Measurements from ENCODE around the gene CHP1.
"Not testable (repeated sequence)": the region's sequence is repeated elsewhere in the genome, so short reads cannot be mapped to it uniquely, and the experiment has no call there.

Gene CHP1

GRCh38 chr15:41258750-41259471, 27.8 kb downstream of the CHP1 start:
- FAIRE-seq = no peak

DNA sequence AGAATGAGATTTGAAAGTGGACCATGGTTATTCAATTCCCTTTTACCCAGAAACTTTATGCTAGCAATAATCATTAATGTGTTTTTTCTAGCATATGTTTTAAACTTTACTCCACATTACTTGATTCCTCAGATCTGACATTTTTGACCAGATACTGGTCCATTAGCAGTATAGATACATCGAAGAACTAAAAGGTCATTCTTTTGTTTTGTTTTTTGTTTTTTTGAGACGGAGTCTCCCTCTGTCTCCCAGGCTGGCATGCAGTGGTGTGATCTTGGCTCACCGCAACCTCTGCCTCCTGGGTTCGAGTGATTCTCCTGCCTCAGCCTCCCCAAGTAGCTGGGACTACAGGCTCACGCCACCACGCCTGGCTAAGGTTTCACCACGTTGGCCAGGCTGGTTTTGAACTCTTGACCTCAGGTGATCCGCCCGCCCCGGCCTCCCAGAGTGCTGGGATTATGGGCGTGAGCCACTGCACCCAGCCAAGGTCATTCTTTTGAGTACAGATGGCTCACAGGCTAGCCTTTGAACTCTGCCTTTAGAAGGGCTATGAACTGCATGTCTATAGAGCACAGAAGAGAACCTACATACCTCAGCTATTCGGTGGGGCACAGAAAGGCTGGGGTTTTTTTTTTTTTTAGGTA, 28.6 kb downstream of the CHP1 start:
- FAIRE-seq = no peak

- not testable (repeated sequence) for FAIRE-seq
Observed at GRCh38 chr15:41260924-41261323, 29.9 kb downstream of the CHP1 start.

DNA sequence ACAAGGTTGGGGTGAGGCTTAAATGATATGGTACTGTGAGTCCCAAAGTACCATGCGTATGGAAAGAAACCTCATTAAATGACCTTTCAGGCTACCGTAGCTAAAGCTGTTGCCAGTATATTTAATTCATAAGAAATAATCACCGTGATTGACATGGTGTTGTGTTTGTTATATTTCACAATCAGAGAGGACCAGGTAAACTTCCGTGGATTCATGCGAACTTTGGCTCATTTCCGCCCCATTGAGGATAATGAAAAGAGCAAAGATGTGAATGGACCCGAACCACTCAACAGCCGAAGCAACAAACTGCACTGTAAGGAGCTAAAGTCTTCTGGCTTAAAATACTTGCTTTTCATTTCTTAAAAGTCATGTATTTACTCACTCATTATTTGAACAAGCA, 31.5 kb downstream of the CHP1 start:
- no peak for FAIRE-seq

DNA sequence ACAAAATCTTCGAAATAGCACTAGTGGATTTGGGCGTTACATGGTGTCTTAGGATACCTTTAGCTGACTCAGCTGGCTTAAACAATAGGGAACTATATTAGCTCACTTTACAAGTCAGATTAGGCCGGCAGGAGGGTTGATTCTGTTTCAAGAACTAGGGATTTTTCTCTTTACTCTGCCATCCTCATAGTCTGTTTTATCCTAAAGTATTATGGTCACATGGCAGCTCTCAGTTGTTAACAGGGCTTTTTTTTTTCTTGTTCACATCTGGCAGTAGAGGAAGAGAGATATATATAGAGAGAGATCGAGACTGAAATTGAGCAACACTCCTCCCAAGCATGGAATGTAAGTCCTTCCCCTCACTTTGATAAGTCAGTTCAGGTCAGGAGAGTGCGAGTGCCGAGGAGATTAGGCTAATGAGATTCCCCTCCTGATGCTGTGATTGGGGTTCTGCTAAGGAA, 32.9 kb downstream of the CHP1 start:
- FAIRE-seq = no peak

GRCh38 chr15:41269887-41270286, 38.8 kb downstream of the CHP1 start:
- no peak for FAIRE-seq

GRCh38 chr15:41276831-41277230, 45.8 kb downstream of the CHP1 start:
- FAIRE-seq = no peak

GRCh38 chr15:41278319-41278718, 47.3 kb downstream of the CHP1 start:
- FAIRE-seq = no peak

DNA sequence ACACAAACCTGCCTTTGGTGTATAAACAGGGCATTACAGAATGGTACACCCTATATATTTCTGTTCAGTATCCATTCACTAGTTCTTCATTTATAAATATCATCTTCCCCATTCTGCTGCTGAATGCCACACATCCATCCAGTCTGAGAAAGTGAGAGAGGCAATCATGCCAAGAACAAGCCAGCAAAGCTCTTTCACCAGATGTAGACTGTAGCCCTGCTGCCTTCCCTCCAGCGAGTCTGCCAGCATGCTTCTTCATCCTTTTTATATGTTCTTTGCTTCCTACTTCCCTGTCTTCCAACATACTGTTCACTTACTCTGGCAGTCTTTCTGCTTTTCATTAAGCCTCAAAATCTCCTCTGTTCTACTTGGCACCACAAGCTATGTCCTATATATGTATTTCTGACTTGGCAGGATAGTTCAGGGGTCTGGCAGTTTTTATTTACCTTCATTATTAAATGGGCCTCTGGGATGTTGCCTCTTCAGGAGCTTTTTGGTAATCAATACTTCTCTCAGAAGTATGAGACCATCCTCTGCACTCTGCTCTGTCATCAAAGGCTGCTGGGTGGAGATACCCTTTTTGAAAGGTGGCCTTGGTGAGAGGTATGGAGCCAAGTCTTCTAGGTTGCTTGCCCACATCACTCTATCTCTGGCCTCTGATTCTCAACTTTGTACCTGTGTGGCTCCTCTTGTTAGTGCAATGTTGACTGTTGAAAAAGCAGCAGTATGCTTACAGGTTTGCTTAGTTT, 48.6 kb downstream of the CHP1 start:
- no peak for FAIRE-seq

GRCh38 chr15:41281236-41281635, 50.2 kb downstream of the CHP1 start:
- no peak for FAIRE-seq

DNA sequence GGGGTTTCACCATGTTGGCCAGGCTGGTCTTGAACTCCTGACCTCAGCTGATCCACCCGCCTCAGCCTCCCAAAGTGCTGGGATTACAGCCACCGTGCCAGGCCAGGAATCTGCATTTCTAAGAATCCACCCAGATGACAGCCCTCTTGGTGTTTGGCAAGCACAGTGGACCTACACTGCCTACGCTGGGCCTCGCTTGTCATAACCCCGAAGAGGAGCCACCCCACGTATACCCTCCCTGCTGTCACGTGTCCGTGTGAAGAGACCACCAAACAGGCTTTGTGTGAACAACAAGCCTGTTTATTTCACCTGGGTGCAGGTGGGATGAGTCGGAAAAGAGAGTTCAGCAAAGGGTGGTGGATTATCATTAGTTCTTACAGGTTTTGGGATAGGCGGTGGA, 51.4 kb downstream of the CHP1 start:
- not testable (repeated sequence) for FAIRE-seq

GRCh38 chr15:41282980-41283652, 52.0 kb downstream of the CHP1 start:
- FAIRE-seq = not testable (repeated sequence)

DNA sequence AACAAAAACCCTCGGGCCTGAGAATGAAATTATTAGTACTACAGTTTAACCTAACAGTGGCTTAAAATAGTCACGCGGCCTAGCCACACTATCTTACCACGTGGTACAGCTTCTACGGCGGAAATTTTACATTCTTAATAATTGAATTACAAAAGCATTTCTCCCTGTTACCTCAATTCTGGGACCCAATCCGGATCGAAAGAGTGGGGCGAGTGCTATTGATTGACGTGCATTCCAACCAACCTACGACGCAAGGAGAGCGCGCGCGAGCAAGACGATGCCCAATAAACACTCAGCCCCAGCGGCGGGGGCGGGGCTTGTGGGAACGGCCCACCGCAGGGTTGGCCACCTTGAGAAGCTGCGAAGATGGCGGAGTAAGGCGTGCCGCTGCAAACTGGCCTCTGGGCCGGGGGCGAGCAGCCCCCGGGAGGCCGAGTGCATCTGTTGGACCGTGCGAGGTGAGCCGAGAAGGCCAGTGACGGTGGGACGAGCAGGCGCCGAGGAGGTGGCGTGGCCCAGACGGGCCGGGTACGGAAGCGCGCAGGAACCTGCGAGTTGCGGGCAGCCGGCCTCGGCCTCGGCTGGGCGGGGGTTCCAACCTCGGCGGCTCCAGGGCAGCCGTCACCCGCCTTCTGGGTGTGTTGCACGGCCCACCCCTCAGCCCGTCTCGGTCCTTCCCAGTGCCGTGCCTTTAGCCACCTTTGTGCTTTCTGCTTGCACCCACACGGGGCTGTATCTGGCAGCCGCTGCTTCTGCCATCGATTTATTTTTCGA, 52.8 kb downstream of the CHP1 start:
- FAIRE-seq = peak; percentile 98

- no peak for FAIRE-seq
Observed at GRCh38 chr15:41284427-41285177, 53.5 kb downstream of the CHP1 start.

DNA sequence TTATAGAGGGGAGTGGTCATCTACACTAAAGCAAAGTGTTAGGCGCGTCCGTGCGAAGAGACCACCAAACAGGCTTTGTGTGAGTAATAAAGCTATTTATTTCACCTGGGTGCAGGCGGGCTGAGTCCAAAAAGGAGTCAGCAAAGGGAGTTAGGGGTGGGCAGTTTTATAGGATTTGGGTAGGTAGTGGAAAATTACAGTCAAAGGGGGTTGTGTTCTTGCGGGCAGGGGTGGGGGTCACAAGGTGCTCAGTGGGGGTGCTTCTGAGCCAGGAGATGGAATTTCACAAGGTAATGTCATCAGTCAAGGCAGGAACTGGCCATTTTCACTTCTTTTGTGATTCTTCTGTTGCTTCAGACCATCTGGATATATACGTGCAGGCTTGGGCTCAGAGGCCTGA, 54.2 kb downstream of the CHP1 start:
- FAIRE-seq = no peak

DNA sequence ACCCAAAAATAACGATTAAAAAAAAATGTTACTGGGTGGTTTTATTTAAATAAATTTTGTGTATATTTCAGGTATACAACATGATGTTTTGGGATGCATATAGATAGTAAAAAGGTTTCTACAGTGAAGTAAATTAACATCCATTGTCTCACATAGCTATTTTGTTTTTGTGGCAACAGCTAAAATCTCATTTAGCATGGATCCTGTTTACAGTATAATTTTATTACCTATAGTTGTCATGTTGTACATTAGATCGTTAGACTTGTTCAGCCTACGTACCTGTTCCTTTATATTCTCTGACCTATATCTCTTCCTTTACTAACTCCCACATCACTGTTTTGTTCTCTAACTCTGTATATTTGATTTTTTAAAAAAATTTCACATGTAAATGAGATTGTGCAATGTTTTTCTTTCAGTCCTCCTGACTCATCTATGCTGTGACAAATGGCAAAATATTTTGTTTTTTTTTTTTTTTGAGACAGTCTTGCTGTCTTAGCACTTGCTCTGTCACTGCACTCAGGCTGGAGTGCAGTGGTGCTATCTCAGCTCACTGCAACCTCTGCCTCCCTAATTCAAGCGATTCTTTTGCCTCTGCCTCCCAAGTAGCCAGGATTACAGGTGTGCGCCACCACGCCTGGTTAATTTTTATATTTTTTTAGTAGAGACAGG, 55.7 kb downstream of the CHP1 start:
- FAIRE-seq = no peak

GRCh38 chr15:41288464-41288863, 57.4 kb downstream of the CHP1 start:
- no peak for FAIRE-seq

DNA sequence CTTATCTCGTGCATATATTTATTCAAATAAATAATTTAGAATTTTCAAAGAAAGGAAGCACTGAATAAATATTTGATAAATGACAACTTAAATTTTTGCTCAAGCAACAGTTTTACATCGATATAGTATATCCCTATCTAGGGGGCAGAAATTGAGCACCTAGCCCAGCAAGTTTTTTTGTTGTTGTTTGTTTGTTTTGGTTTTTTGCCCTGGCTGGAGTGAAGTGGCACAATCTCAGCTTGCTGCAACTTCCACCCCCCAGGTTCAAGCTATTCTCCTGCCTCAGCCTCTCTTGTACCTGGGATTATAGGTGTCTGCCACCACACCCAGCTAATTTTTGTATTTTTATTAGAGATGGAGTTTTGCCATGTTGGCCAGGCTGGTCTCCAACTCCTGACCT, 58.9 kb downstream of the CHP1 start:
- no peak for FAIRE-seq

- FAIRE-seq = no peak
Observed at GRCh38 chr15:41291065-41291631, 60.1 kb downstream of the CHP1 start.

DNA sequence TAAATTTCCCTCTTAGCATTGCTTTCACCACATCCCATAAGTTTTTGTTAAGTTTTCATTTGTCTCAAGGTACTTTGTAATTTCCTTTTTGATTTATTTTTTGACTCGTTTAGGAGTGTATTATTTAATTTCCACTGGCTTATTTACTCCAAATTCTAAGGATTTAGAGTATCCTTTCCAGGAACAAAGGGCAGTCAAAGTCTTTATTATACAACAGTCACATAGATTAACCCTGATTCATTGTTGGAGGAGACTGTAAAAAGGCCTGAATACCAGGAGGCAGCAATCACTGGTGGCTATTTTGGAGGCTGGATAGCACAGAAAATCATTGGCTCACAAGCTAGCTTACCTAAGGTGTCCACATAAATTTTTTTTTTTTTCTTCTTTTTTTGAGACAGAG, 61.5 kb downstream of the CHP1 start:
- no peak for FAIRE-seq

DNA sequence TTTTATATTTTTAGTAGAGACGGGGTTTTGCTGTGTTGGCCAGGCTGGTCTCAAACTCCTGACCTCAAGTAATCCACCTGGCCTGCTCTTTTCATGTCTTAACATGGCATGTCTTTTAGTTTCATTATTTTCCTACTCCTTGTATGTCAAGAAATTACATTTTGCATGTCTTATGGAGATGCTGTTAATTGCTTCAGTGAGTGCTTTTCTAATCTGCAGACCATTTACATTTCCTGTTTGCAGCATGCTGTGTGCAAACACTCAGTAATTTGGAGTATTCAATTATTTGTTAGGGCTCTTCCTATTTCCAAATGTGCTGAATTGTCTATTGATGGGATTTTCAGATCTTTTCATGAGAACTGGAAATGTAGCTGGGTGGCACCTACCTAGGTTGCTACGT, 70.1 kb downstream of the CHP1 start:
- FAIRE-seq = not testable (repeated sequence)
